ENCODE measurements around the gene FARSA. TPM values are rescaled to one million over a fixed set of nuclear protein-coding genes. Genes with fewer than 3 reads are reported as not detected.

The FARSA gene
- total RNA-seq, 4 donors from 2014 or later = 22.7 to 44.7 (median 32.2) TPM

DNA sequence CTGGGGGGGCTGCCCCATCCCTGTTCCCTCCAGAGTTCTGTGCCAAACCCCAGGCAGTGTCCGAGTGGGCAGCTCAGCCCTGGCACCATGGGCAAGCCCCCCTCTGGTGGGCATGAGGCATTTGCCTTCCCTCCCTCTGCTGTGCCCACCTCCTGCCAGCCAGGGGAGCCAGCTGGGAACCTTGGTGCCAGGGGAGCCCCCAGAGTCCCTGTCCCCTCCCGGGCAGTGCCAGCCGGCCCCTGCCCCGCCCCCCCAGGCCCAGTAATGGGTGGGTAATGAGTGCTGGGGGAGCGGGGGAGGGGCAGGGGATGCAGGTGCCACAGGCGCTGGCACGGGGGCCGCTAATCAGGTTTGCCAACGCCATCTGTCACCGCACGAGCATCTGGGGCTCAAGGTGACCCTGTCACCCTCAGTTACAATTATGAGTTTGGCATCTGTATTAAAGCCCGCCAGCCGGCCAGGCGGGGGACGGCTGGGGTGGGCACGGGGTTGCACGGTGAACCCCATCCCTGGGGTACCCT lies 41.8 kb upstream of the FARSA start:
- H3K4me3 ChIP-seq = no peak overlapping the region
- WGBS, 2 donors = 78 to 88% methylated on average over 6 to 7 of the region's 17 CpGs
- peaks cover 0 to 6% (median 0%) of the 10 kb centered on the region in 4 donors for H3K4me1 ChIP-seq
- no peaks in the 10 kb centered on the region for H3K9me3 ChIP-seq
- H3K36me3 ChIP-seq = no peaks in the 10 kb centered on the region
- no peaks in the 10 kb centered on the region for H3K27me3 ChIP-seq
- TF ChIP-seq, protein P1, sequence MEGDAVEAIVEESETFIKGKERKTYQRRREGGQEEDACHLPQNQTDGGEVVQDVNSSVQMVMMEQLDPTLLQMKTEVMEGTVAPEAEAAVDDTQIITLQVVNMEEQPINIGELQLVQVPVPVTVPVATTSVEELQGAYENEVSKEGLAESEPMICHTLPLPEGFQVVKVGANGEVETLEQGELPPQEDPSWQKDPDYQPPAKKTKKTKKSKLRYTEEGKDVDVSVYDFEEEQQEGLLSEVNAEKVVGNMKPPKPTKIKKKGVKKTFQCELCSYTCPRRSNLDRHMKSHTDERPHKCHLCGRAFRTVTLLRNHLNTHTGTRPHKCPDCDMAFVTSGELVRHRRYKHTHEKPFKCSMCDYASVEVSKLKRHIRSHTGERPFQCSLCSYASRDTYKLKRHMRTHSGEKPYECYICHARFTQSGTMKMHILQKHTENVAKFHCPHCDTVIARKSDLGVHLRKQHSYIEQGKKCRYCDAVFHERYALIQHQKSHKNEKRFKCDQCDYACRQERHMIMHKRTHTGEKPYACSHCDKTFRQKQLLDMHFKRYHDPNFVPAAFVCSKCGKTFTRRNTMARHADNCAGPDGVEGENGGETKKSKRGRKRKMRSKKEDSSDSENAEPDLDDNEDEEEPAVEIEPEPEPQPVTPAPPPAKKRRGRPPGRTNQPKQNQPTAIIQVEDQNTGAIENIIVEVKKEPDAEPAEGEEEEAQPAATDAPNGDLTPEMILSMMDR (IDR thresholded peaks at IDR 0.05) = no peak
- TF ChIP-seq EP300 (IDR thresholded peaks at IDR 0.05) = no peak
- TF ChIP-seq POLR2A (IDR thresholded peaks at IDR 0.05) = no peak
- DNase-seq (ENCODE audit: low spot score in 2 of 2) = no peak
- H3K27ac ChIP-seq = no peak overlapping the region

DNA sequence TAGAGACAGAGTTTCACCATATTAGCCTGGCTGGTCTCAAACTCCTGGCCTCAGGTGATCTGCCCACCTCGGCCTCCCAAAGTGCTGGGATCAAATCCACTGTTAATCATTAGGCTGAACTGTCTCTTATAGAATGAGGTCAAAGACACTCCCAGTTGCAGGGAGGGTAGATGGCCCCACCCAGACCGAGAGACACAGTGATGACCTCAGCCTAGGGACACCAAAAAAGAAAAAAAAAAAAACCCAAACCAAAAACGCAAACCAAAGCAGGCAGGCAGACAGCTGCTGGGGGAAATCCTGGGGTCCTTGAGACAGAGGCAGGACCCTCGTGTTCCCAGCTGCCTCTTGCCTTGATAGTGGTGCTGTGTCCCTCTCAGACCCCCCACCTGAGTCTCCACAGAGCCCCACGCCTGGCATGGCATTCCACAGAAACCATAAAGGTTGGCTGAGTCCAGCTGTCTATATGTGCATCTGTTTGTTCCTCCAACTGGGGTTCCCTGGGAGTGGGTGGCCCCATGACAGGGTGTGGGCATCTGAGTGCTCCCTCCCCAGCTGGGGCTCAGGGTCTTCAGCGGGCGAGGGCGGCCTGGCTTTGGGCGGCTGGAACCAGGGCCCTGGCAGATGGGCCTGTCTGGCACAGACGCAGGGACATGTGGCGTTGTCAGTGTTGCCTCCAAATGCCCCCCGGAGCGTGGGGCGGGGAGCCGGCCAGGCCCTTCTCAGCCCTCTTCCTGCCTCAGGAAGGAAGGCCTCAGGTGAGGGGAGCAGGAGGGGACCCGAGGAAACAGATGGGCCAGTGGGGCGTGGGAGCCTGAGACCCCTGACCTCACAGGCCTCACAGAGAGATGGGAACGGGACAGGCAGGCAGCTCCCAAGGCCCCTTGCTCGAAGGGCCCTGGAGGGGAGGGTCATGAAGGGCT lies 41.0 kb upstream of the FARSA start:
- H3K4me1 ChIP-seq = peaks cover 0 to 6% (median 0%) of the 10 kb centered on the region in 4 donors
- WGBS, 2 donors = 52 to 70% methylated on average over 9 to 18 of the region's 19 CpGs
- H3K36me3 ChIP-seq = no peaks in the 10 kb centered on the region
- no peak overlapping the region for H3K4me3 ChIP-seq
- no peaks in the 10 kb centered on the region for H3K9me3 ChIP-seq
- no peak for DNase-seq (ENCODE audit: low spot score in 2 of 2)
- H3K27ac ChIP-seq = no peak overlapping the region
- H3K27me3 ChIP-seq = no peaks in the 10 kb centered on the region
- TF ChIP-seq POLR2A (IDR thresholded peaks at IDR 0.05) (no peak), EP300 (IDR thresholded peaks at IDR 0.05) (no peak)
- TF ChIP-seq, protein P1 (IDR thresholded peaks at IDR 0.05) = no peak

DNA sequence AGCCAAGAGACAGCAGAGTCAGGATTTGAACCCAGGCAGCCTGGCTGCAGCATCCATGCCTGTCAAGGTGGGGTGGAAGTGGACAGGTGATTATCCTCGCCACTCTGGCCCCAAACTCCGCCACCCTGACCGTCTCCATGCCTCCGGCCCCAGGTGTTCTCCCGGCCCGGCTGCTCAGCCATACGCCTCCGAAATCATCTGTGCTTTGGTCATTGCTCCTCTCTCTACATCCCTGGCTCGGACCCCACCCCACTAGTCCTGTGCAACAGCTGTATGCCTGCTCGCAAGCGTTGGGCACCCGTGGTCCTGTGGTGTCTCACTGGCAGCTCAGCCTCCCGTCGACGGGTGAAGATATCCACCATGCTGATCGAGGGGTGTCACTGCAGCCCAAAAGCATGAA lies 39.7 kb upstream of the FARSA start:
- Histone ChIP-seq H3K4me1 (peaks cover 0 to 6% (median 0%) of the 10 kb centered on the region in 4 donors), H3K27me3 (no peaks in the 10 kb centered on the region), H3K27ac (no peak overlapping the region), H3K9me3 (no peaks in the 10 kb centered on the region), H3K36me3 (no peaks in the 10 kb centered on the region), H3K4me3 (no peak overlapping the region)
- DNase-seq (ENCODE audit: low spot score in 2 of 2) = no peak
- WGBS, 2 donors = 88 to 92% methylated on average over 16 of the region's 16 CpGs
- TF ChIP-seq, protein P1 (IDR thresholded peaks at IDR 0.05) = no peak
- TF ChIP-seq POLR2A (IDR thresholded peaks at IDR 0.05) (no peak), EP300 (IDR thresholded peaks at IDR 0.05) (no peak)

DNA sequence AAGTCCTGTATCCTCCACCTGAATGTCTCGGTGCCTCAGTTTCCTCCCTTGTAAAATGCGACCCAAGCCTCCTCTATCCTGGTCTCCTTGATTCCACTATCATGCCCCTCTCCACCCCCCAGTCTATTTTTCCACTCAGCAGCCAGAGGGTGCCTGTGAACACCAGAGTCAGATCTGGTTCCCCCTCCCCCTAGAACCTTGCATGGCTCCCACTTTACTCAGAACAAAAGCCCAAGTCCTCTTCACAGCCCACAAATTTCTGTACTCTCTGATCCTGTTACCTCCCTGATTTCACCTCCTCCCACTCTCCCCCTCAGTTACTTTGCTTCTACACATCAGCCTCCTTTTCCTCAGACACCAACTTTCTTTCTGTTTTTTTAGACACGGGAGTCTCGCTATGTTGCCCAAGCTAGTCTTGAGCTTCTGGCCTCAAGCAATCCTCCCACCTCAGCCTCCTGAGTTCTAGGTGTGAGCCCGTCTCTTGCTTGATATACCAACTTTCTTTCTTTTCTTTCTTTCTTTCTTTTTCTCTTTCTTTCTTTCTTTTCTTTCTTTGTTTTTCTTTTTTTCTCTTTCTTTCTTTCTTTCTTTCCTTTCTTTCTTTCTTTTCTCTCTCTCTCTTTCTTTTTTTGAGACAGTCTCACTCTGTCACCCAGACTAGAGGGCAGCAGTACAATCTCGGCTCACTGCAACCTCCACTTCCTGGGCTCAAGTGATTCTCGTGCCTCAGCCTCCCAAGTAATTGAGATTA lies 36.7 kb upstream of the FARSA start:
- H3K36me3 ChIP-seq = no peaks in the 10 kb centered on the region
- 91 to 92% methylated on average over 7 of the region's 7 CpGs for WGBS, 2 donors
- H3K4me1 ChIP-seq = peaks cover 0 to 5% (median 2%) of the 10 kb centered on the region in 4 donors
- H3K27ac ChIP-seq = no peak overlapping the region
- no peaks in the 10 kb centered on the region for H3K27me3 ChIP-seq
- DNase-seq (ENCODE audit: low spot score in 2 of 2) = no peak
- no peak for TF ChIP-seq POLR2A (IDR thresholded peaks at IDR 0.05)
- H3K4me3 ChIP-seq = no peak overlapping the region
- no peaks in the 10 kb centered on the region for H3K9me3 ChIP-seq

DNA sequence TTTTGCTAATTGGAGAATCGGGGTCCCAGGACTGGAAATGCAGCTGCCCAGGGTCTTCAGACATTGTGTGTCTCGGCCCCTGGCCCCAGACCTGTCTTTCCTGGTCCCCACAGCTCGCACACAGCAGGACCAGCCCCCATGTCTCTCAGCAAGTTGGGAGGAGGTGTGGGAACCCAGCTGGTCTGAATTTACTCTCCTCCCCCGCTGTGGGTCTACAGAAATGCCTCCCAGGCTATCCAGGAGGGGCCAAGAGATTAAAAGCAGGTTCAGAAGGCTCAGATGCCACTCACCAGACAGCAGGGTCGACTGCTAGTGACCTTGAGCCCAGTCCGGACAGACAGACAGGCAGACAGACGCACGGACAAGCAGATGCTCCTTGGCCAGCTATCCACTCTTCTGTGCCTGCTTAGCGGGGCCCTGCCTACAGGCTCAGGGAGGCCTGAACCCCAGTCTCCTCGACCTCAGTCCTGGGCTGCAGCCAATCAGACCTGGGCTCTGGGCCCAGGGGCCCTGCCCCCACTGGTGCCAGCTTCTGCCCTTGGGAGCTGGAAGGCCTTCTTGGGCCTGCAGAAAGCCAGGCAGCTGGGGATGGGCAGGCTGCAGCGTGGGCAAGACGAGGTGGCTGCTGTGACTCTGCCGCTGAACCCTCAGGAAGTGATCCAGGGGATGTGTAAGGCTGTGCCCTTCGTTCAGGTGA lies 35.9 kb upstream of the FARSA start, which contains the start of gene DAND5:
Gene DAND5, plus strand, starts transcription at position 285 of the 697 bp plus-strand sequence. Its CDS starts 85 bp downstream, at position 370.
- Histone ChIP-seq H3K27me3 (no peaks in the 10 kb centered on the region), H3K27ac (no peak within 1 kb of the TSS), H3K36me3 (no peaks in the 10 kb centered on the region), H3K4me1 (peaks cover 0 to 7% (median 4%) of the 10 kb centered on the region in 4 donors), H3K9me3 (no peaks in the 10 kb centered on the region), H3K4me3 (no peak within 1 kb of the TSS)
- no peak for DNase-seq (ENCODE audit: low spot score in 2 of 2)
- WGBS, 2 donors = 38% methylated on average over 12 to 13 of the region's 14 CpGs
- TF ChIP-seq EP300 (IDR thresholded peaks at IDR 0.05) = no peak
- TF ChIP-seq POLR2A (IDR thresholded peaks at IDR 0.05) = no peak
- TF ChIP-seq, protein P1 (IDR thresholded peaks at IDR 0.05) = no peak
